Stomach (tissue), 9 donors: ENCODE results near the gene XRCC5. TPM values are rescaled to one million over a fixed set of nuclear protein-coding genes. Genes with fewer than 3 reads are reported as not detected.

Experiments
- DNase-seq, 2 donors: peaks; one replicate each; pipeline versions ENCODE4 v3.0.0 to v3.0.0-alpha.2; 2013 to 2019
- H3K27ac ChIP-seq, 5 donors: fragments of 200-600 bp in 4 of 5; sonication (generic) in 4 of 5; one replicate each; pipeline ENCODE4 v1.5.1; 2013 to 2019; ENCODE audit warnings: mild to moderate bottlenecking in 1 of 5, moderate library complexity in 1 of 5
- H3K27me3 ChIP-seq, 3 donors: fragments of 200-600 bp; sonication (generic); one replicate each; pipeline ENCODE4 v1.5.1; 2017 to 2019; ENCODE audit warnings: mixed run types in 1 of 3
- H3K36me3 ChIP-seq, 4 donors: fragments of 200-600 bp; sonication (generic); 1 replicate in 3 of 4; 2 replicates in 1 of 4; pipeline ENCODE4 v1.5.1; 2016 to 2019
- H3K4me1 ChIP-seq, 4 donors: fragments of 200-600 bp; sonication (generic); one replicate each; pipeline ENCODE4 v1.5.1; 2016 to 2019
- H3K4me3 ChIP-seq, 4 donors: fragments of 200-600 bp; sonication (generic) in 3 of 4; one replicate each; pipeline ENCODE4 v1.5.1; 2016 to 2019; ENCODE audit warnings: mild to moderate bottlenecking in 1 of 4
- H3K9me3 ChIP-seq, 4 donors: fragments of 200-600 bp; sonication (generic); one replicate each; pipeline ENCODE4 v1.5.1; 2016 to 2019
- CTCF ChIP-seq, 7 experiments: fragments of 450-650 bp in 4 of 7; fragments of 200-600 bp in 3 of 7; sonication (generic) in 3 of 7; IDR thresholded peaks; one replicate each; pipeline ENCODE4 v1.5.1; 2016 to 2019; ENCODE audit warnings: antibody characterized with exemption in 7 of 7, control low read depth in 2 of 7, mild to moderate bottlenecking in 1 of 7
- EP300 ChIP-seq: sonication (generic); formaldehyde crosslinking; IDR thresholded peaks from one replicate; pipeline ENCODE4 v1.6.1; 2017; ENCODE audit warnings: antibody characterized with exemption
- POLR2A ChIP-seq, 4 donors: fragments of 450-650 bp; IDR thresholded peaks; one replicate each; pipeline ENCODE4 v1.6.1; 2016; ENCODE audit warnings: antibody characterized with exemption in 4 of 4, control low read depth in 2 of 4, mild to moderate bottlenecking in 1 of 4, moderate library complexity in 1 of 4
- POLR2AphosphoS5 ChIP-seq, 3 donors: sonication (generic); formaldehyde crosslinking; IDR thresholded peaks; one replicate each; pipeline ENCODE4 v1.6.1; 2016; ENCODE audit warnings: antibody characterized with exemption in 3 of 3
- WGBS, 5 donors: extraction: QIAGEN DNeasy Blood & Tissue Kit in 3 of 5; methylation state at CpG; one replicate each; pipeline versions ENCODE4 v1.1.5 to v1.1.7; 2013 to 2018; 5-methylcytosine and 5-hydroxymethylcytosine counted together
- intact Hi-C: fragments of 100-400 bp; cut with DNase I; formaldehyde crosslinking; loops from one replicate; pipeline ENCODE4 v1.15.1; 2023; ENCODE audit warnings: low total_unique reads
- polyA plus RNA-seq, 3 donors: library from polyadenylated mRNA; stranded (reverse); fragments of 200-250 nt; gene quantifications; one replicate each; pipeline ENCODE4 v1.2.3, GENCODE V29; 2013
- total RNA-seq, 5 donors: library from RNA; depleted of rRNA; stranded (reverse); fragments of >200 nt; gene quantifications; one replicate each; pipeline versions ENCODE4 v1.1.0 to v1.2.3, GENCODE V29; 2014 to 2016
- donor health status: healthy with polysubstance abuse.
- donor health status: Bipolar disorder and iron deficiency.
- donor health status: healthy.

The XRCC5 gene
- total and polyA plus RNA-seq, 8 donors: 70.2 to 302 (median 92.9) TPM

- intact Hi-C loops: no loop called here
- no peak overlapping the region for H3K27ac ChIP-seq
- TF ChIP-seq EP300 (no peak), CTCF (IDR thresholded peaks at IDR 0.05) (no peak), POLR2A (IDR thresholded peaks at IDR 0.05) (no peak), POLR2AphosphoS5 (IDR thresholded peaks at IDR 0.05) (no peak)
- H3K27me3 ChIP-seq: no peaks in the 10 kb centered on the region
- WGBS, 5 donors: 91 to 97% (median 93%) methylated on average over 9 of the region's 9 CpGs
- no peak overlapping the region for H3K4me3 ChIP-seq
- DNase-seq: no peak
- no peaks in the 10 kb centered on the region for H3K9me3 ChIP-seq
- H3K36me3 ChIP-seq: peaks cover 0 to 12% (median 0%) of the 10 kb centered on the region in 4 donors
- no peaks in the 10 kb centered on the region for H3K4me1 ChIP-seq
Measured at GRCh38 chr2:216098421-216099334, 10.5 kb upstream of the XRCC5 start.

- TF ChIP-seq EP300: no peak
- Histone ChIP-seq H3K27ac (no peak overlapping the region), H3K9me3 (no peaks in the 10 kb centered on the region), H3K36me3 (peaks cover 0 to 12% (median 0%) of the 10 kb centered on the region in 4 donors), H3K4me1 (no peaks in the 10 kb centered on the region), H3K27me3 (peaks cover 0 to 4% (median 0%) of the 10 kb centered on the region in 3 donors), H3K4me3 (no peak overlapping the region)
- intact Hi-C loops: no loop called here
- 88 to 95% (median 90%) methylated on average over 4 of the region's 4 CpGs for WGBS, 5 donors
- no peak for DNase-seq
Measured at GRCh38 chr2:216101109-216101508, 8.0 kb upstream of the XRCC5 start.

- peaks cover 0 to 4% (median 0%) of the 10 kb centered on the region in 3 donors for H3K27me3 ChIP-seq
- H3K4me3 ChIP-seq: no peak overlapping the region
- H3K36me3 ChIP-seq: peaks cover 0 to 12% (median 0%) of the 10 kb centered on the region in 4 donors
- peaks cover 0 to 3% (median under 1%) of the 10 kb centered on the region in 4 donors for H3K4me1 ChIP-seq
- H3K27ac ChIP-seq: no peak overlapping the region
- TF ChIP-seq POLR2AphosphoS5 (IDR thresholded peaks at IDR 0.05) (no peak), CTCF (IDR thresholded peaks at IDR 0.05) (no peak)
- intact Hi-C loops: no loop called here
- H3K9me3 ChIP-seq: no peaks in the 10 kb centered on the region
- WGBS, 5 donors: 37 to 75% (median 58%) methylated on average over 1 of the region's 1 CpG
- DNase-seq: no peak
Measured at GRCh38 chr2:216103213-216103612, 5.9 kb upstream of the XRCC5 start.

GRCh38 chr2:216104691-216105090 is 4.5 kb upstream of the XRCC5 start:
- DNase-seq: no peak
- peaks cover 0 to 4% (median 0%) of the 10 kb centered on the region in 3 donors for H3K27me3 ChIP-seq
- intact Hi-C loops: no loop called here
- peaks cover 0 to 11% (median 0%) of the 10 kb centered on the region in 4 donors for H3K36me3 ChIP-seq
- peaks cover 0 to 9% (median 3%) of the 10 kb centered on the region in 4 donors for H3K4me1 ChIP-seq
- WGBS, 5 donors: 68 to 83% (median 81%) methylated on average over 3 of the region's 3 CpGs
- no peak overlapping the region for H3K4me3 ChIP-seq
- no peak overlapping the region for H3K27ac ChIP-seq
- H3K9me3 ChIP-seq: no peaks in the 10 kb centered on the region
- TF ChIP-seq POLR2AphosphoS5 (IDR thresholded peaks at IDR 0.05) (no peak), CTCF (IDR thresholded peaks at IDR 0.05) (no peak), EP300 (no peak), POLR2A (IDR thresholded peaks at IDR 0.05) (no peak)

GRCh38 chr2:216107320-216107719 is 1.8 kb upstream of the XRCC5 start:
- WGBS, 5 donors: 81 to 93% (median 87%) methylated on average over 8 of the region's 8 CpGs
- Histone ChIP-seq H3K9me3 (no peaks in the 10 kb centered on the region), H3K4me1 (peaks cover 16 to 35% (median 28%) of the 10 kb centered on the region in 4 donors), H3K27ac (no peak overlapping the region), H3K4me3 (no peak overlapping the region), H3K36me3 (peaks cover 0 to 19% (median 15%) of the 10 kb centered on the region in 4 donors), H3K27me3 (peaks cover 0 to 4% (median 0%) of the 10 kb centered on the region in 3 donors)
- no peak for DNase-seq
- no peak for TF ChIP-seq EP300
- no peak for TF ChIP-seq CTCF (IDR thresholded peaks at IDR 0.05)
- no peak for TF ChIP-seq POLR2A (IDR thresholded peaks at IDR 0.05)
- no peak for TF ChIP-seq POLR2AphosphoS5 (IDR thresholded peaks at IDR 0.05)
- intact Hi-C loops: no loop called here
